ENCODE results near the gene TTC34. TPM values are rescaled to one million over a fixed set of nuclear protein-coding genes. Genes with fewer than 3 reads are reported as not detected.

Gene TTC34
- total and polyA plus RNA-seq, 2 of the 13 experiments (the other 11 are each of a cell fraction or from before 2014, with no cell fraction given) = 0.07 to 0.11 TPM

DNA sequence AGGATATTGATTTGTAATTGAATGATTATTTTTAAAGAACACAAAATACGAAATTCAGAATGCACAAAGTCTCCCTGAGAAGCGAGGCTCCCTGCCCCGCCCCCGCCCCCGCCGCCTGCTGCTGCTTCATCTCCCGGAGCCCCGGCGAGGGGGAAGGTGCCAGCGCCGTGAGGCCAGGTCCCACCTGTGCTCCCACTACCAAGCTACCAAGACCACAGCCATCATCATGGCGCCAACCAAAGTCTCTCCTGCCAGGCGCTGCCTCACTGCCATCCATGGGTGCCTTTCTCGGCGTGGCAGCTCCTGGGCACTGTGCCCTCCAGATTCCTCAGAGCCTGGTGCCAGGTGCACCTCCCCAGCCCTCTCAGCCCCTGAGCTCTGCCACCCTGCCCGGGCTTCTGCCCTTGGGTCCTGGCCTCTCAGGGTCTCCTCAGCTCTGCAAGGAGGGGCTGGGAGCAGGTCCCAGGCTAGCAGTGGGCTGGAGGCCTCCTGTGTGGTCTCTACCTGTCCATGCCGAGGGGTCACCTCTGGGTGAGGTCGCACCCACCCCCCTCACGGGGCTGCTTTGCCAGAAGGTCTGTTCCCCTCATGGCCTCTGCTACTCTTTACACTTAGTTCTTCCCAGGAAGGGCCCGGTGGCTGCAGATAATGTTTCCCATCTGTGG lies 29.4 kb upstream of the TTC34 start:
- 2% methylated on average over 10 of the region's 20 CpGs for WGBS (ENCODE audit: low lambda C conversion rate)
- TF ChIP-seq U2AF1 (optimal IDR thresholded peaks at IDR 0.05; ENCODE audit: low read depth, low read length) (no peak), KMT2B (CRISPR knock-in tag; IDR thresholded peaks at IDR 0.05) (no peak), ZNF749 (CRISPR knock-in tag; IDR thresholded peaks at IDR 0.05; ENCODE audit: borderline replicate concordance) (no peak), ZNF879 (CRISPR knock-in tag; IDR thresholded peaks at IDR 0.05) (no peak), HDAC6 (IDR thresholded peaks at IDR 0.05; ENCODE audit: low read depth, low read length) (no peak), PHB2 (IDR thresholded peaks at IDR 0.05; ENCODE audit: partially characterized antibody) (no peak), KLF9 (CRISPR knock-in tag; IDR thresholded peaks at IDR 0.05; ENCODE audit: low read depth) (no peak)
- TF ChIP-seq, protein P1, sequence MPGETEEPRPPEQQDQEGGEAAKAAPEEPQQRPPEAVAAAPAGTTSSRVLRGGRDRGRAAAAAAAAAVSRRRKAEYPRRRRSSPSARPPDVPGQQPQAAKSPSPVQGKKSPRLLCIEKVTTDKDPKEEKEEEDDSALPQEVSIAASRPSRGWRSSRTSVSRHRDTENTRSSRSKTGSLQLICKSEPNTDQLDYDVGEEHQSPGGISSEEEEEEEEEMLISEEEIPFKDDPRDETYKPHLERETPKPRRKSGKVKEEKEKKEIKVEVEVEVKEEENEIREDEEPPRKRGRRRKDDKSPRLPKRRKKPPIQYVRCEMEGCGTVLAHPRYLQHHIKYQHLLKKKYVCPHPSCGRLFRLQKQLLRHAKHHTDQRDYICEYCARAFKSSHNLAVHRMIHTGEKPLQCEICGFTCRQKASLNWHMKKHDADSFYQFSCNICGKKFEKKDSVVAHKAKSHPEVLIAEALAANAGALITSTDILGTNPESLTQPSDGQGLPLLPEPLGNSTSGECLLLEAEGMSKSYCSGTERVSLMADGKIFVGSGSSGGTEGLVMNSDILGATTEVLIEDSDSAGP (CRISPR knock-in tag; IDR thresholded peaks at IDR 0.05; ENCODE audit: borderline replicate concordance) = no peak
- TF ChIP-seq, protein P2, sequence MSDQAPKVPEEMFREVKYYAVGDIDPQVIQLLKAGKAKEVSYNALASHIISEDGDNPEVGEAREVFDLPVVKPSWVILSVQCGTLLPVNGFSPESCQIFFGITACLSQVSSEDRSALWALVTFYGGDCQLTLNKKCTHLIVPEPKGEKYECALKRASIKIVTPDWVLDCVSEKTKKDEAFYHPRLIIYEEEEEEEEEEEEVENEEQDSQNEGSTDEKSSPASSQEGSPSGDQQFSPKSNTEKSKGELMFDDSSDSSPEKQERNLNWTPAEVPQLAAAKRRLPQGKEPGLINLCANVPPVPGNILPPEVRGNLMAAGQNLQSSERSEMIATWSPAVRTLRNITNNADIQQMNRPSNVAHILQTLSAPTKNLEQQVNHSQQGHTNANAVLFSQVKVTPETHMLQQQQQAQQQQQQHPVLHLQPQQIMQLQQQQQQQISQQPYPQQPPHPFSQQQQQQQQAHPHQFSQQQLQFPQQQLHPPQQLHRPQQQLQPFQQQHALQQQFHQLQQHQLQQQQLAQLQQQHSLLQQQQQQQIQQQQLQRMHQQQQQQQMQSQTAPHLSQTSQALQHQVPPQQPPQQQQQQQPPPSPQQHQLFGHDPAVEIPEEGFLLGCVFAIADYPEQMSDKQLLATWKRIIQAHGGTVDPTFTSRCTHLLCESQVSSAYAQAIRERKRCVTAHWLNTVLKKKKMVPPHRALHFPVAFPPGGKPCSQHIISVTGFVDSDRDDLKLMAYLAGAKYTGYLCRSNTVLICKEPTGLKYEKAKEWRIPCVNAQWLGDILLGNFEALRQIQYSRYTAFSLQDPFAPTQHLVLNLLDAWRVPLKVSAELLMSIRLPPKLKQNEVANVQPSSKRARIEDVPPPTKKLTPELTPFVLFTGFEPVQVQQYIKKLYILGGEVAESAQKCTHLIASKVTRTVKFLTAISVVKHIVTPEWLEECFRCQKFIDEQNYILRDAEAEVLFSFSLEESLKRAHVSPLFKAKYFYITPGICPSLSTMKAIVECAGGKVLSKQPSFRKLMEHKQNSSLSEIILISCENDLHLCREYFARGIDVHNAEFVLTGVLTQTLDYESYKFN (CRISPR knock-in tag; conservative IDR thresholded peaks at IDR 0.05) = no peak
- TF ChIP-seq, protein P3, sequence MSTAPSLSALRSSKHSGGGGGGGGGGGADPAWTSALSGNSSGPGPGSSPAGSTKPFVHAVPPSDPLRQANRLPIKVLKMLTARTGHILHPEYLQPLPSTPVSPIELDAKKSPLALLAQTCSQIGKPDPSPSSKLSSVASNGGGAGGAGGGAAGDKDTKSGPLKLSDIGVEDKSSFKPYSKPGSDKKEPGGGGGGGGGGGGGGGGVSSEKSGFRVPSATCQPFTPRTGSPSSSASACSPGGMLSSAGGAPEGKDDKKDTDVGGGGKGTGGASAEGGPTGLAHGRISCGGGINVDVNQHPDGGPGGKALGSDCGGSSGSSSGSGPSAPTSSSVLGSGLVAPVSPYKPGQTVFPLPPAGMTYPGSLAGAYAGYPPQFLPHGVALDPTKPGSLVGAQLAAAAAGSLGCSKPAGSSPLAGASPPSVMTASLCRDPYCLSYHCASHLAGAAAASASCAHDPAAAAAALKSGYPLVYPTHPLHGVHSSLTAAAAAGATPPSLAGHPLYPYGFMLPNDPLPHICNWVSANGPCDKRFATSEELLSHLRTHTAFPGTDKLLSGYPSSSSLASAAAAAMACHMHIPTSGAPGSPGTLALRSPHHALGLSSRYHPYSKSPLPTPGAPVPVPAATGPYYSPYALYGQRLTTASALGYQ (CRISPR knock-in tag; IDR thresholded peaks at IDR 0.05) = no peak

More for the DNA sequence above, 29.4 kb upstream of the TTC34 start:
- Histone ChIP-seq H4K20me1 (ENCODE audit: insufficient read depth, low read length) (no peaks in the 10 kb centered on the region), H3K4me3 (replicated peaks in 1 of 3; ENCODE audit: insufficient read depth in 1 of 3, low read depth in 2 of 3, low read length in 3 of 3) (no peak overlapping the region), H3K79me2 (ENCODE audit: insufficient read depth, low read length) (no peaks in the 10 kb centered on the region), H3K27me3 (ENCODE audit: control insufficient read depth in 1 of 2, insufficient read depth in 2 of 2, low read length in 2 of 2) (peaks cover 10 to 48% of the 10 kb centered on the region in 2 experiments), H3K9ac (ENCODE audit: insufficient read depth, low read depth, low read length) (no peak overlapping the region), H3K27ac (ENCODE audit: extremely low read length, insufficient read depth, low read length) (no peak overlapping the region), H3K4me1 (ENCODE audit: insufficient read depth, low read length) (no peaks in the 10 kb centered on the region), H2AFZ (ENCODE audit: low read length) (no peak overlapping the region), H3K9me3 (ENCODE audit: low read length) (peaks cover 9% of the 10 kb centered on the region; the same call in 1 of the 2 replicates), H3K36me3 (replicated peaks in 1 of 2; ENCODE audit: control insufficient read depth in 1 of 2, insufficient read depth in 2 of 2, low read length in 2 of 2) (no peaks in the 10 kb centered on the region), H3K4me2 (ENCODE audit: low read depth, low read length) (no peak overlapping the region)
- no peak for FAIRE-seq
- no TSS peak for BruUV-seq (replicated peaks)
- CTCF ChIA-PET (ENCODE audit: low intra/inter-chr PET ratio, low total read pairs) = no interaction called here
- ATAC-seq = no peak
- in situ Hi-C loops (cut with HindIII; ENCODE audit: extremely low pct_ligation_motif_present, low pct_unique_long_range_greater_than_20kb) = no loop called here
- DNase-seq (ENCODE audit: low spot score) = no peak
- intact Hi-C loops (cut with micrococcal nuclease; ENCODE audit: unreplicated experiment) = no loop called here
- POLR2A ChIA-PET = no interaction called here

All from HepG2 (cell line).